Right forelimb (tissue), 1 donor: ENCODE measurements around the gene CAPN12.

ENCODE experiments used
- DNase-seq: peaks from one replicate; pipeline ENCODE4 v3.0.0-alpha.2; 2018

The CAPN12 gene

DNA sequence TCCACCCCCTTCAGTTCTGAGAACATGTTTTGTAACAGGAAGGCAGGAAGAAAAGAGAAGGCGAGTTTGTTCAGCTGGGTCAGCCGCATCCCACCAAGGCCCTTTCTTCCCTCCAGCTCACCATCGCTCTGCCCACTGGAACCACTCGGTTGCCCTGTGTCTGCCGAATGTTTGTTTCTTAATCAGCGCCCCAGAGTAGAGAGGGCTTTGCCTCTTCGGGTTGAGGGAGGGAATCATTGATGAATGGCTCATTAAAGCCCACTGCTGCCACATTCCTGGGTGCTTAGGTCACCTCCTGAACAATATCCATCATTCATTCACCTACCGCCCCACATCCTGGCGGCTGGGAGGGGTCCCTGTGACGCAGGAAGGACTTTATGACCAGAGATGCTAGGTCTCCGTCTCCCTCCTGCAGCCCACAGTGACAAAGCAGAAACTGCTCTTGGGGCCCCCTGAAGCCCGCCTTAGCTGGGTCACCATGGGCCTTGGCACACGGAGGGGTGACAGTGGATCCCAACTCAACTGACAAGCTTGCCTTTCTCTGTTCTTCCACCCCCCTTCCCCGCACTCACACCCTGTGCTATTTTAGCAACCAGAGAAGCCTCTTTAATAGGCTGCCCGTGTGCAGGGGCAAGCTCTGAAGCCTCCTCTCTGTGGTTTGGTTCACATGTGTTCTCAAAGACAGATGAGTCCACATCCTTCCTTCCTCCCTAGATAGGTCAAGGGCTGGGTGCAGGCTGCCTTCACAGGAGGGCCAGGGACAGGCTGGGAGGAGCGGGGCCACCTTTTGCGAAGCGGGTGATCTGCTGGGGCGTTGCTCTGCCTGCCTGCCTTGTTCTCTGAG, 50.7 kb downstream of the CAPN12 start:
- no peak for DNase-seq

- DNase-seq = no peak
Measured at GRCh38 chr19:38692458-38693379, 51.6 kb downstream of the CAPN12 start.

DNA sequence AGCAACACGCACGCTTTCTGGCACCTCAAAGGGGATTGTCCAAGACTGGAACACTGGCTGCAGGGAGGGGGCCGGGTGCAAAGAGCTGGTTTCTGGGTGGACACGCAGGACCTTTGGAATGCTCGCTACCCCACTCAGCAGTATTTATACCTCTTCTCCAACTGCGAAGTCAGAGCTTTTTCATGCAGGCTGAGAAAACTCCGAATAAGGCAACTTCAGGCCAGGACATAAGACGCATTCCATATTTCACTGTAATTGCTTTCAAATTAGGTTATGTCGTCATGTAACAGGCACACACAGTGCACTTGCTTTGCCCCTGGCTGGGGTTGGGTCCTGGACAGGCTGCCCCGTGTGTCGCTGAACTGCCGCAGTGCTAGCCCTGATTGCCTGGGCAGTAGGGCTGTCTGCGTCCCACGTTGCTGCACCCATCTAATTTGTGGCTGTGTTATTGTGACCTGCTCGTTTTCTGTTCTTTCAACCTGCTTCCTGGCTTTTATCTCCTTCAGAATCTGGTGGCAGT, 52.3 kb downstream of the CAPN12 start:
- DNase-seq = no peak

DNA sequence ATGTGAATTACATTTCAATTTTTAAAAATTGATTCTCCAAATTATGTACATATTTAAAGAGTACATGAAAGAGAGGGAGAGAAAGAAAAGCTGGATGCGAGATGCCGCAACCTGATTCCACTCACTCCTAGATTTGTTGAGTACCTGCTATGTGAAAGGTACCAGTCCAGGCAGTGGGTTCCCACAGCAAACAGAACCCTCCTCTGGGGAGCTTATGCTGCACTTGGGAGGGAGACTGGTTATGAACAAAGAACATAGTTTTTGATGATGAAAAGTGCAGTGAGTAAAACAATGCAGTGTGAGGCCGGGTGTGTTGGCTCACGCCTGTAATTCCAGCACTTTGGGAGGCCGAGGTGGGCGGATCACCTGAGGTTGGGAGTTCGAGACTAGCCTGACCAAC, 53.4 kb downstream of the CAPN12 start:
- DNase-seq = no peak

DNA sequence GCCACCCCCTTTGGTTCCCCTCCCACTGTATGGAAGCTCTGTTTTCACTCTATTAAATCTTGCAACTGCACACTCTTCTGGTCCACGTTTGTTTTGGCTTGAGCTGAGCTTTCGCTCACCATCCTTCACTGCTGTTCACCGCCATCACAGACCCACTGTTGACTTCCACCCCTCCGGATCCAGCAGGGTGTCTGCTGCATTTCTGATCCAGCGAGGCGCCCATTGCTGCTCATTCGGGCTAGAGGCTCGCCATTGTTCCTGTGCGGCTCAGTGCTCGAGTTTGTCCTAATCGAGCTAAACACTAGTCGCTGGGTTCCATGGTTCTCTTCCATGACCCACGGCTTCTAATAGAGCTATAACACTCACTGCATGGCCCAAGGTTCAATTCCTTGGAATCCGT, 54.1 kb downstream of the CAPN12 start:
- DNase-seq = no peak

DNA sequence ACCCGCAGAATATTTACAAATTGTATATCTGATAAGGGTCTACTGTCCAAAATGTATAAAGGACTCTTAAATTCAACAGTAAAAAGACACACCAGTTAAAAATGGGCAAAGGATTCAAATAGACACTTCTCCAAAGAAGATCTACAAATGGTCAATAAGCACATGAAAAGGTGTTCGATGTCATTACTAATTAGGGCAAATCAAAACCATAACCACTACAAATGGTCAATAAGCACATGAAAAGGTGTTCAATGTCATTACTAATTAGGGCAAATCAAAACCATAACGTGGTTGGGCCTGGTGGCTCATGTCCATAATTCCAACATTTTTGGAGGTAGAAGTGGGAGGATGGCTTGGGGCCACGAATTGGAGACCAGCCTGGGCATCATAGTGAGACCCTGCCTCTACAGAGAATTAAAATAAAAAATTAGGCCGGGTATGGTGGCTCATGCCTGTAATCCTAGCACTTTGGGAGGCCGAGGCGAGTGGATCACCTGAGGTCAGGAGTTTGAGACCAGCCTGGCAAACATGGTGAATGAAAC, 56.4 kb downstream of the CAPN12 start:
- DNase-seq = no peak

- DNase-seq = no peak
Measured at GRCh38 chr19:38686530-38686888, 57.8 kb downstream of the CAPN12 start.

- no peak for DNase-seq
Measured at GRCh38 chr19:38685666-38686529, 58.4 kb downstream of the CAPN12 start.

GRCh38 chr19:38684862-38685665, 59.2 kb downstream of the CAPN12 start:
- DNase-seq = no peak

GRCh38 chr19:38684078-38684861, 60.0 kb downstream of the CAPN12 start:
- DNase-seq = no peak

GRCh38 chr19:38683393-38684077, 60.7 kb downstream of the CAPN12 start:
- no peak for DNase-seq

- no peak for DNase-seq
Measured at GRCh38 chr19:38682872-38683392, 61.3 kb downstream of the CAPN12 start.

- no peak for DNase-seq
Measured at GRCh38 chr19:38682195-38682867, 61.9 kb downstream of the CAPN12 start.
